H9 (cell line): Measurements from ENCODE around the gene PLAC1. TPM values are rescaled to one million over a fixed set of nuclear protein-coding genes. Genes with fewer than 3 reads are reported as not detected.

Experiments
- DNase-seq: peaks from one replicate; pipeline ENCODE4 v3.0.0-alpha.2; 2017
- H2AFZ ChIP-seq: one replicate; pipeline ENCODE4 v1.6.1; 2013; ENCODE audit warnings: mild to moderate bottlenecking, low read length, control low read depth, moderate library complexity
- H2AK5ac ChIP-seq: 2 replicates; pipeline ENCODE4 v1.6.1; 2013; ENCODE audit warnings: low read length, control low read depth, mixed read lengths; ENCODE audit not compliant: insufficient read length
- H2BK120ac ChIP-seq: one replicate; pipeline ENCODE4 v1.6.1; 2013; ENCODE audit warnings: low read depth, mild to moderate bottlenecking, low read length, control low read depth, inconsistent platforms; ENCODE audit not compliant: poor library complexity, severe bottlenecking
- H2BK12ac ChIP-seq: 2 replicates; pipeline ENCODE4 v1.6.1; 2013; ENCODE audit warnings: low read length, control low read depth, mixed read lengths, low read depth; ENCODE audit not compliant: insufficient read length
- H2BK15ac ChIP-seq: 2 replicates; pipeline ENCODE4 v1.6.1; 2013; ENCODE audit warnings: low read depth, low read length, control low read depth
- H2BK20ac ChIP-seq: one replicate; pipeline ENCODE4 v1.6.1; 2013; ENCODE audit warnings: low read depth, mild to moderate bottlenecking, low read length, control low read depth, inconsistent platforms; ENCODE audit not compliant: poor library complexity, severe bottlenecking
- H2BK5ac ChIP-seq: 2 replicates; pipeline ENCODE4 v1.6.1; 2013; ENCODE audit warnings: low read length, control low read depth, mixed read lengths; ENCODE audit not compliant: insufficient read length
- H3K14ac ChIP-seq: 2 replicates; pipeline ENCODE4 v1.6.1; 2013; ENCODE audit warnings: low read length, control low read depth; ENCODE audit not compliant: insufficient read depth
- H3K18ac ChIP-seq: 2 replicates; pipeline ENCODE4 v1.6.1; 2013; ENCODE audit warnings: low read depth, mild to moderate bottlenecking, mixed read lengths, low read length, control low read depth; ENCODE audit not compliant: insufficient read length
- H3K23ac ChIP-seq: 2 replicates; pipeline ENCODE4 v1.6.1; 2013; ENCODE audit warnings: low read length, control low read depth, mixed read lengths, low read depth; ENCODE audit not compliant: insufficient read length
- H3K23me2 ChIP-seq: 2 replicates; pipeline ENCODE4 v1.6.1; 2013; ENCODE audit warnings: low read depth, mild to moderate bottlenecking, mixed read lengths, low read length, control low read depth; ENCODE audit not compliant: insufficient read length, poor library complexity, severe bottlenecking
- H3K27ac ChIP-seq: 2 replicates; pipeline ENCODE4 v1.5.1; 2013; ENCODE audit warnings: low read length, control low read depth, mixed read lengths, low read depth; ENCODE audit not compliant: insufficient read length
- H3K27me3 ChIP-seq: 2 replicates; pipeline ENCODE4 v1.6.1; 2013; ENCODE audit warnings: low read length, control low read depth, inconsistent platforms; ENCODE audit not compliant: insufficient read depth
- H3K4ac ChIP-seq: 2 replicates; pipeline ENCODE4 v1.6.1; 2013; ENCODE audit warnings: low read depth, mild to moderate bottlenecking, control low read depth, inconsistent platforms, low read length, moderate library complexity
- H3K4me1 ChIP-seq: 2 replicates; pipeline ENCODE4 v1.6.1; 2013; ENCODE audit warnings: low read length, control low read depth, inconsistent platforms; ENCODE audit not compliant: insufficient read depth
- H3K4me2 ChIP-seq: 2 replicates; pipeline ENCODE4 v1.6.1; 2013; ENCODE audit warnings: low read length, control low read depth, mixed read lengths; ENCODE audit not compliant: insufficient read length, insufficient read depth
- H3K56ac ChIP-seq: 2 replicates; pipeline ENCODE4 v1.6.1; 2013; ENCODE audit warnings: low read depth, mild to moderate bottlenecking, mixed read lengths, low read length, control low read depth; ENCODE audit not compliant: insufficient read length
- H3K79me1 ChIP-seq: 2 replicates; pipeline ENCODE4 v1.6.1; 2013; ENCODE audit warnings: low read depth, mild to moderate bottlenecking, moderate library complexity, low read length, control low read depth, inconsistent platforms; ENCODE audit not compliant: insufficient read depth, poor library complexity, severe bottlenecking
- H3K79me2 ChIP-seq: 2 replicates; pipeline ENCODE4 v1.6.1; 2013; ENCODE audit warnings: low read length, control low read depth, inconsistent platforms; ENCODE audit not compliant: insufficient read depth
- H3K9ac ChIP-seq: 2 replicates; pipeline ENCODE4 v1.6.1; 2013; ENCODE audit warnings: low read length, control low read depth, mixed read lengths; ENCODE audit not compliant: insufficient read length; ENCODE audit errors: extremely low read depth
- H3K9me3 ChIP-seq: one replicate; pipeline ENCODE4 v1.6.1; 2013; ENCODE audit warnings: low read depth, low read length, inconsistent platforms; ENCODE audit not compliant: control insufficient read depth
- H3T11ph ChIP-seq: one replicate; pipeline ENCODE4 v1.6.1; 2013; ENCODE audit warnings: mild to moderate bottlenecking, low read length, control low read depth, inconsistent platforms
- H4K20me1 ChIP-seq: one replicate; pipeline ENCODE4 v1.6.1; 2013; ENCODE audit not compliant: control insufficient read depth, insufficient read length, insufficient read depth
- H4K5ac ChIP-seq: 2 replicates; pipeline ENCODE4 v1.6.1; 2013; ENCODE audit warnings: low read depth, mild to moderate bottlenecking, mixed read lengths, low read length, control low read depth; ENCODE audit not compliant: insufficient read length
- H4K8ac ChIP-seq: replicated peaks from 2 replicates; pipeline ENCODE4 v1.6.1; 2013; ENCODE audit warnings: low read length, control low read depth, mixed read lengths, low read depth; ENCODE audit not compliant: insufficient read length
- H4K91ac ChIP-seq: 2 replicates; pipeline ENCODE4 v1.6.1; 2013; ENCODE audit warnings: low read depth, mild to moderate bottlenecking, moderate library complexity, mixed read lengths, low read length, control low read depth; ENCODE audit not compliant: insufficient read length
- H3K27ac Mint-ChIP-seq, 3 experiments: 2 replicates in 2 of 3; 3 replicates in 1 of 3; pipeline ENCODE4 v1.8.0; 2020 to 2021; ENCODE audit warnings: mixed read lengths in 3 of 3, mild to moderate bottlenecking in 1 of 3, moderate library complexity in 1 of 3
- H3K27me3 Mint-ChIP-seq: 2 replicates; pipeline ENCODE4 v1.8.0; 2021; ENCODE audit warnings: low read depth, mild to moderate bottlenecking, moderate library complexity, mixed read lengths
- H3K36me3 Mint-ChIP-seq, 3 experiments: 2 replicates in 2 of 3; 3 replicates in 1 of 3; pipeline ENCODE4 v1.8.0; 2020 to 2021; ENCODE audit warnings: low read depth in 3 of 3, mixed read lengths in 3 of 3; ENCODE audit not compliant: insufficient read depth in 1 of 3
- H3K4me1 Mint-ChIP-seq, 2 experiments: 2 replicates each; pipeline ENCODE4 v1.8.0; 2020; ENCODE audit warnings: mixed read lengths in 2 of 2
- H3K4me3 Mint-ChIP-seq, 2 experiments: 2 replicates in 1 of 2; 3 replicates in 1 of 2; pipeline ENCODE4 v1.8.0; 2020 to 2021; ENCODE audit warnings: mild to moderate bottlenecking in 2 of 2, mixed read lengths in 2 of 2, moderate library complexity in 1 of 2
- H3K9me3 Mint-ChIP-seq, 2 experiments: 2 replicates in 1 of 2; 3 replicates in 1 of 2; pipeline ENCODE4 v1.8.0; 2020; ENCODE audit warnings: mild to moderate bottlenecking in 2 of 2, mixed read lengths in 2 of 2, moderate library complexity in 1 of 2
- CTCF ChIP-seq: fragments of 200-600 bp; sonication (generic); conservative IDR thresholded peaks from 3 replicates; pipeline ENCODE4 v1.8.0; 2021; ENCODE audit warnings: antibody characterized with exemption, mild to moderate bottlenecking
- WGBS: extraction: QIAGEN DNeasy Blood & Tissue Kit; methylation state at CpG from one replicate; pipeline ENCODE4 v1.1.7; 2013; ENCODE audit warnings: missing lambda C conversion rate, low lambda C conversion rate, mixed read lengths; ENCODE audit not compliant: insufficient read length; ENCODE audit errors: extremely low coverage; 5-methylcytosine and 5-hydroxymethylcytosine counted together
- total RNA-seq: library from RNA; stranded (reverse); gene quantifications from 2 replicates; pipeline ENCODE4 v1.2.1, GENCODE V29; 2021

The PLAC1 gene
- total RNA-seq, 1 experiment from 2014 or later: 0.68 TPM

- no peak for TF ChIP-seq CTCF
- no peak for DNase-seq
These were observed 4.4 kb downstream of the PLAC1 start for GRCh38 chrX:134653835-134654234.

More at GRCh38 chrX:134653835-134654234, 4.4 kb downstream of the PLAC1 start:
- H3K79me1 ChIP-seq: no peaks in the 10 kb centered on the region
- no CpG with 5 or more reads among the region's 1 CpG for WGBS
- H3K27me3 ChIP-seq: no peaks in the 10 kb centered on the region
- no peak overlapping the region for H2BK5ac ChIP-seq
- H3K4ac ChIP-seq: no peak overlapping the region
- no peak overlapping the region for H3K4me2 ChIP-seq
- no peak overlapping the region for H3K4me3 Mint-ChIP-seq
- H3K4me1 ChIP-seq: no peaks in the 10 kb centered on the region
- no peak overlapping the region for H2AFZ ChIP-seq
- no peak overlapping the region for H2BK12ac ChIP-seq
- no peak overlapping the region for H3K14ac ChIP-seq
- H4K20me1 ChIP-seq: no peaks in the 10 kb centered on the region
- H3K27ac ChIP-seq: no peak overlapping the region
- H2AK5ac ChIP-seq: no peak overlapping the region
- no peak overlapping the region for H3T11ph ChIP-seq
- no peak overlapping the region for H3K18ac ChIP-seq
- no peaks in the 10 kb centered on the region for H3K23me2 ChIP-seq
- no peak overlapping the region for H4K91ac ChIP-seq
- no peak overlapping the region for H3K9ac ChIP-seq
- H4K8ac ChIP-seq: no peak overlapping the region
- H2BK120ac ChIP-seq: no peak overlapping the region
- H2BK15ac ChIP-seq: no peak overlapping the region
- no peak overlapping the region for H2BK20ac ChIP-seq
- H3K36me3 Mint-ChIP-seq: no peaks in the 10 kb centered on the region; a peak in 1 of 7 replicates
- H3K56ac ChIP-seq: no peak overlapping the region
- H3K4me1 Mint-ChIP-seq: no peaks in the 10 kb centered on the region
- H3K9me3 Mint-ChIP-seq: peaks cover 0 to 76% of the 10 kb centered on the region in 2 experiments; a peak in 3 of 5 replicates
- no peaks in the 10 kb centered on the region for H3K79me2 ChIP-seq
- H3K23ac ChIP-seq: no peak overlapping the region
- no peak overlapping the region for H4K5ac ChIP-seq
- no peak overlapping the region; a peak in 1 of 7 replicates for H3K27ac Mint-ChIP-seq
- H3K27me3 Mint-ChIP-seq: no peaks in the 10 kb centered on the region
- H3K9me3 ChIP-seq: no peaks in the 10 kb centered on the region
